GM23338 (cell line): Measurements from ENCODE around the gene ARL15. TPM values are rescaled to one million over a fixed set of nuclear protein-coding genes. Genes with fewer than 3 reads are reported as not detected.

ENCODE experiments used
- ATAC-seq: fragments of 200-7000 bp; cut with Tn5 transposase; 3 replicates; pipeline ENCODE4 v1.9.1; 2020
- DNase-seq: peaks from one replicate; pipeline ENCODE4 v3.0.0-alpha.2; 2015; ENCODE audit warnings: low spot score
- H2AFZ ChIP-seq: fragments of 200-600 bp; sonication (generic); 2 replicates; pipeline ENCODE4 v1.8.0; 2016; ENCODE audit warnings: antibody characterized with exemption, mild to moderate bottlenecking, moderate library complexity
- H3F3A ChIP-seq: fragments of 200-600 bp; sonication (generic); replicated peaks from 2 replicates; pipeline ENCODE4 v1.8.0; 2017; ENCODE audit warnings: antibody characterized with exemption, mixed run types, low read depth
- H3K27ac ChIP-seq: fragments of 200-600 bp; sonication (generic); 2 replicates; pipeline ENCODE4 v1.6.1; 2016; ENCODE audit warnings: low read depth
- H3K27me3 ChIP-seq: fragments of 200-600 bp; sonication (generic); 2 replicates; pipeline ENCODE4 v1.8.0; 2016; ENCODE audit warnings: mild to moderate bottlenecking, mixed run types, moderate library complexity; ENCODE audit not compliant: insufficient read depth
- H3K36me3 ChIP-seq: fragments of 200-600 bp; sonication (generic); 2 replicates; pipeline ENCODE4 v1.8.0; 2016; ENCODE audit warnings: mild to moderate bottlenecking; ENCODE audit not compliant: insufficient read depth
- H3K4me1 ChIP-seq: fragments of 200-600 bp; sonication (generic); 2 replicates; pipeline ENCODE4 v1.8.0; 2016; ENCODE audit warnings: mild to moderate bottlenecking, moderate library complexity; ENCODE audit not compliant: insufficient read depth
- H3K4me2 ChIP-seq: fragments of 200-600 bp; sonication (generic); 2 replicates; pipeline ENCODE4 v1.7.1; 2017; ENCODE audit warnings: mixed run types
- H3K4me3 ChIP-seq: fragments of 200-600 bp; sonication (generic); 2 replicates; pipeline ENCODE4 v1.6.1; 2016; ENCODE audit warnings: mixed run types
- H3K79me2 ChIP-seq: fragments of 200-600 bp; sonication (generic); replicated peaks from 2 replicates; pipeline ENCODE4 v1.8.0; 2017; ENCODE audit warnings: mild to moderate bottlenecking; ENCODE audit not compliant: insufficient read depth
- H3K9me2 ChIP-seq: fragments of 200-600 bp; sonication (generic); 2 replicates; pipeline ENCODE4 v1.8.0; 2017; ENCODE audit not compliant: insufficient read depth
- H4K20me1 ChIP-seq: fragments of 200-600 bp; sonication (generic); replicated peaks from 2 replicates; pipeline ENCODE4 v1.8.0; 2017; ENCODE audit warnings: mild to moderate bottlenecking; ENCODE audit not compliant: insufficient read depth
- H3K27ac Mint-ChIP-seq: 2 replicates; pipeline ENCODE4 v1.8.0; 2020; ENCODE audit warnings: inconsistent platforms, mild to moderate bottlenecking, moderate library complexity, mixed read lengths
- H3K27me3 Mint-ChIP-seq: 3 replicates; pipeline ENCODE4 v1.8.0; 2022; ENCODE audit warnings: low read depth, mild to moderate bottlenecking, moderate library complexity, mixed read lengths, inconsistent platforms; ENCODE audit not compliant: insufficient read depth, poor library complexity
- H3K36me3 Mint-ChIP-seq: 3 replicates; pipeline ENCODE4 v1.8.0; 2021; ENCODE audit warnings: low read depth, mild to moderate bottlenecking, inconsistent platforms, moderate library complexity, mixed read lengths
- H3K4me1 Mint-ChIP-seq: 3 replicates; pipeline ENCODE4 v1.8.0; 2020; ENCODE audit warnings: mild to moderate bottlenecking, inconsistent platforms, mixed read lengths
- H3K4me3 Mint-ChIP-seq: 3 replicates; pipeline ENCODE4 v1.8.0; 2021; ENCODE audit warnings: moderate library complexity, mild to moderate bottlenecking, inconsistent platforms, mixed read lengths
- H3K9me3 Mint-ChIP-seq: 3 replicates; pipeline ENCODE4 v1.8.0; 2020; ENCODE audit warnings: moderate library complexity, mild to moderate bottlenecking, inconsistent platforms, mixed read lengths
- CREB1 ChIP-seq: fragments of 250-450 bp; sonication (Bioruptor Pico); IDR thresholded peaks from 2 replicates; pipeline ENCODE4 v1.5.0; 2020; ENCODE audit warnings: low read depth, mild to moderate bottlenecking, moderate library complexity
- ETS1 ChIP-seq: IDR thresholded peaks from 2 replicates; pipeline ENCODE4 v1.6.1; 2016; ENCODE audit warnings: antibody characterized with exemption
- EZH2 ChIP-seq: fragments of 200-600 bp; sonication (generic); IDR thresholded peaks from one replicate; pipeline ENCODE4 v1.8.0; 2017; ENCODE audit warnings: antibody characterized with exemption, mild to moderate bottlenecking, low read depth; ENCODE audit not compliant: unreplicated experiment
- EZH2phosphoT487 ChIP-seq: fragments of 200-600 bp; sonication (generic); IDR thresholded peaks from one replicate; pipeline ENCODE4 v1.8.1; 2018; ENCODE audit warnings: antibody characterized with exemption; ENCODE audit not compliant: unreplicated experiment
- JUNB ChIP-seq: IDR thresholded peaks from one replicate; pipeline ENCODE4 v1.6.1; 2016; ENCODE audit warnings: antibody characterized with exemption; ENCODE audit not compliant: unreplicated experiment
- NANOG ChIP-seq: IDR thresholded peaks from 2 replicates; pipeline ENCODE4 v1.6.1; 2016; ENCODE audit warnings: antibody characterized with exemption, borderline replicate concordance
- STAT1 ChIP-seq: IDR thresholded peaks from one replicate; pipeline ENCODE4 v1.6.1; 2016; ENCODE audit warnings: antibody characterized with exemption; ENCODE audit not compliant: unreplicated experiment
- ZNF114 ChIP-seq: fragments of 250-450 bp; sonication (Bioruptor Pico); IDR thresholded peaks from 2 replicates; pipeline ENCODE4 v1.5.0; 2020; ENCODE audit warnings: mild to moderate bottlenecking, moderate library complexity
- ZNF331 ChIP-seq: fragments of 250-450 bp; sonication (Bioruptor Pico); IDR thresholded peaks from 2 replicates; pipeline ENCODE4 v1.5.0; 2020; ENCODE audit warnings: low read depth, mild to moderate bottlenecking, moderate library complexity
- polyA plus RNA-seq: library from polyadenylated mRNA; unstranded; fragments of >200 nt; fragmentation: Nextera tagmentation; extraction: Ambion mirVana; gene quantifications from 2 replicates; pipeline ENCODE4 v1.2.1, GENCODE V29; 2016
- total RNA-seq: library from RNA; depleted of rRNA; stranded (reverse); fragments of >200 nt; shearing (Covaris generic); gene quantifications from 2 replicates; pipeline ENCODE4 v1.2.3, GENCODE V29; 2014
- TF ChIP-seq, protein P1 (sequence below): fragments of 250-450 bp; sonication (Bioruptor Pico); IDR thresholded peaks from 2 replicates; pipeline ENCODE4 v1.5.0; 2020; ENCODE audit warnings: mild to moderate bottlenecking, moderate library complexity
- TF ChIP-seq, protein P2 (sequence below): IDR thresholded peaks from one replicate; pipeline ENCODE4 v1.6.1; 2018; ENCODE audit warnings: antibody characterized with exemption; ENCODE audit not compliant: unreplicated experiment

Gene ARL15
- total and polyA plus RNA-seq, 2 experiments from 2014 or later = 13.0 to 54.0 TPM

GRCh38 chr5:54004697-54005096, 305.7 kb downstream of the ARL15 start:
- no peaks in the 10 kb centered on the region for H3K36me3 Mint-ChIP-seq
- peaks cover 26% of the 10 kb centered on the region for H3K4me1 Mint-ChIP-seq
- H3K4me3 ChIP-seq = no peak overlapping the region
- H3K27ac ChIP-seq = no peak overlapping the region
- H2AFZ ChIP-seq = no peak overlapping the region
- peak overlapping the region; percentile 50; the same call in 1 of the 2 replicates for H3K27ac Mint-ChIP-seq
- no peaks in the 10 kb centered on the region for H3K9me2 ChIP-seq
- peaks cover 2% of the 10 kb centered on the region for H3K27me3 Mint-ChIP-seq
- no peaks in the 10 kb centered on the region for H3K9me3 Mint-ChIP-seq
- no peak overlapping the region for H3K4me2 ChIP-seq
- no peak overlapping the region for H3K4me3 Mint-ChIP-seq
- H3F3A ChIP-seq = no peaks in the 10 kb centered on the region
- H3K36me3 ChIP-seq = no peaks in the 10 kb centered on the region
- peaks cover 24% of the 10 kb centered on the region for H3K4me1 ChIP-seq
- ATAC-seq (no peak), DNase-seq (no peak)
- no peaks in the 10 kb centered on the region for H3K27me3 ChIP-seq
- TF ChIP-seq NANOG (no peak), CREB1 (no peak)
- H4K20me1 ChIP-seq = no peaks in the 10 kb centered on the region
- no peaks in the 10 kb centered on the region for H3K79me2 ChIP-seq

DNA sequence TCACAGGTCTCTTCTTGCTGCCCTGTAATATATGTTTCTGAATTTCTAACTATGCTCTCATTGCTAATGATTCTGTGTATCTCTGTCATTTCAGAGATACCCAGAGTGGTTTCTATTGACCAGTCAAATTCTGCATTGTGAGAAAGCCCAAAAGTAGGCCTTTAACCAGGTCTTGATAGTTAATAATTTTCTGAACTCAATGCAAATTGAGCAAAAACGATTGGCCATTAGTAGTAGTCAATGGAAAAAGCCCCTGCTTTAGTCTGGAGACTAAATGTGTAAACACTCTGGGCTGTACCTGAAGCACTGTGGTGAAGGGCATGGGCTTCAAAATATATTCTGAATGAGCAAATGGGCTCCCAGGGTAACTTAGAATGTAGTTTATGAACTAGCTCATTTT, 307.6 kb downstream of the ARL15 start:
- ATAC-seq (no peak), DNase-seq (no peak)
- Mint-ChIP-seq H3K27ac (no peak overlapping the region), H3K36me3 (peaks cover 3% of the 10 kb centered on the region; the same call in 1 of the 3 replicates), H3K27me3 (peaks cover 2% of the 10 kb centered on the region), H3K4me1 (peaks cover 19% of the 10 kb centered on the region), H3K9me3 (no peaks in the 10 kb centered on the region), H3K4me3 (no peak overlapping the region)
- Histone ChIP-seq H3K36me3 (no peaks in the 10 kb centered on the region), H4K20me1 (no peaks in the 10 kb centered on the region), H3K4me1 (peaks cover 19% of the 10 kb centered on the region), H3K9me2 (no peaks in the 10 kb centered on the region), H2AFZ (no peak overlapping the region), H3K4me3 (no peak overlapping the region), H3K27me3 (no peaks in the 10 kb centered on the region), H3K79me2 (no peaks in the 10 kb centered on the region), H3K4me2 (no peak overlapping the region), H3F3A (no peaks in the 10 kb centered on the region), H3K27ac (no peak overlapping the region)
- TF ChIP-seq ETS1 = no peak
- TF ChIP-seq JUNB = no peak
- no peak for TF ChIP-seq STAT1
- TF ChIP-seq, protein P1, sequence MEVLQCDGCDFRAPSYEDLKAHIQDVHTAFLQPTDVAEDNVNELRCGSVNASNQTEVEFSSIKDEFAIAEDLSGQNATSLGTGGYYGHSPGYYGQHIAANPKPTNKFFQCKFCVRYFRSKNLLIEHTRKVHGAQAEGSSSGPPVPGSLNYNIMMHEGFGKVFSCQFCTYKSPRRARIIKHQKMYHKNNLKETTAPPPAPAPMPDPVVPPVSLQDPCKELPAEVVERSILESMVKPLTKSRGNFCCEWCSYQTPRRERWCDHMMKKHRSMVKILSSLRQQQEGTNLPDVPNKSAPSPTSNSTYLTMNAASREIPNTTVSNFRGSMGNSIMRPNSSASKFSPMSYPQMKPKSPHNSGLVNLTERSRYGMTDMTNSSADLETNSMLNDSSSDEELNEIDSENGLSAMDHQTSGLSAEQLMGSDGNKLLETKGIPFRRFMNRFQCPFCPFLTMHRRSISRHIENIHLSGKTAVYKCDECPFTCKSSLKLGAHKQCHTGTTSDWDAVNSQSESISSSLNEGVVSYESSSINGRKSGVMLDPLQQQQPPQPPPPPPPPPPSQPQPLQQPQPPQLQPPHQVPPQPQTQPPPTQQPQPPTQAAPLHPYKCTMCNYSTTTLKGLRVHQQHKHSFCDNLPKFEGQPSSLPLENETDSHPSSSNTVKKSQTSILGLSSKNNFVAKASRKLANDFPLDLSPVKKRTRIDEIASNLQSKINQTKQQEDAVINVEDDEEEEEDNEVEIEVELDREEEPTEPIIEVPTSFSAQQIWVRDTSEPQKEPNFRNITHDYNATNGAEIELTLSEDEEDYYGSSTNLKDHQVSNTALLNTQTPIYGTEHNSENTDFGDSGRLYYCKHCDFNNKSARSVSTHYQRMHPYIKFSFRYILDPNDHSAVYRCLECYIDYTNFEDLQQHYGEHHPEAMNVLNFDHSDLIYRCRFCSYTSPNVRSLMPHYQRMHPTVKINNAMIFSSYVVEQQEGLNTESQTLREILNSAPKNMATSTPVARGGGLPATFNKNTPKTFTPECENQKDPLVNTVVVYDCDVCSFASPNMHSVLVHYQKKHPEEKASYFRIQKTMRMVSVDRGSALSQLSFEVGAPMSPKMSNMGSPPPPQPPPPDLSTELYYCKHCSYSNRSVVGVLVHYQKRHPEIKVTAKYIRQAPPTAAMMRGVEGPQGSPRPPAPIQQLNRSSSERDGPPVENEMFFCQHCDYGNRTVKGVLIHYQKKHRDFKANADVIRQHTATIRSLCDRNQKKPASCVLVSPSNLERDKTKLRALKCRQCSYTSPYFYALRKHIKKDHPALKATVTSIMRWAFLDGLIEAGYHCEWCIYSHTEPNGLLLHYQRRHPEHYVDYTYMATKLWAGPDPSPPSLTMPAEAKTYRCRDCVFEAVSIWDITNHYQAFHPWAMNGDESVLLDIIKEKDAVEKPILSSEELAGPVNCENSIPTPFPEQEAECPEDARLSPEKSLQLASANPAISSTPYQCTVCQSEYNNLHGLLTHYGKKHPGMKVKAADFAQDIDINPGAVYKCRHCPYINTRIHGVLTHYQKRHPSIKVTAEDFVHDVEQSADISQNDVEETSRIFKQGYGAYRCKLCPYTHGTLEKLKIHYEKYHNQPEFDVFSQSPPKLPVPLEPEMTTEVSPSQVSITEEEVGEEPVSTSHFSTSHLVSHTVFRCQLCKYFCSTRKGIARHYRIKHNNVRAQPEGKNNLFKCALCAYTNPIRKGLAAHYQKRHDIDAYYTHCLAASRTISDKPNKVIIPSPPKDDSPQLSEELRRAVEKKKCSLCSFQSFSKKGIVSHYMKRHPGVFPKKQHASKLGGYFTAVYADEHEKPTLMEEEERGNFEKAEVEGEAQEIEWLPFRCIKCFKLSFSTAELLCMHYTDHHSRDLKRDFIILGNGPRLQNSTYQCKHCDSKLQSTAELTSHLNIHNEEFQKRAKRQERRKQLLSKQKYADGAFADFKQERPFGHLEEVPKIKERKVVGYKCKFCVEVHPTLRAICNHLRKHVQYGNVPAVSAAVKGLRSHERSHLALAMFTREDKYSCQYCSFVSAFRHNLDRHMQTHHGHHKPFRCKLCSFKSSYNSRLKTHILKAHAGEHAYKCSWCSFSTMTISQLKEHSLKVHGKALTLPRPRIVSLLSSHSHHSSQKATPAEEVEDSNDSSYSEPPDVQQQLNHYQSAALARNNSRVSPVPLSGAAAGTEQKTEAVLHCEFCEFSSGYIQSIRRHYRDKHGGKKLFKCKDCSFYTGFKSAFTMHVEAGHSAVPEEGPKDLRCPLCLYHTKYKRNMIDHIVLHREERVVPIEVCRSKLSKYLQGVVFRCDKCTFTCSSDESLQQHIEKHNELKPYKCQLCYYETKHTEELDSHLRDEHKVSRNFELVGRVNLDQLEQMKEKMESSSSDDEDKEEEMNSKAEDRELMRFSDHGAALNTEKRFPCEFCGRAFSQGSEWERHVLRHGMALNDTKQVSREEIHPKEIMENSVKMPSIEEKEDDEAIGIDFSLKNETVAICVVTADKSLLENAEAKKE = no peak
- no peak for TF ChIP-seq NANOG
- no peak for TF ChIP-seq ZNF114 (CRISPR knock-in tag)
- TF ChIP-seq CREB1 = no peak
- TF ChIP-seq, protein P2, sequence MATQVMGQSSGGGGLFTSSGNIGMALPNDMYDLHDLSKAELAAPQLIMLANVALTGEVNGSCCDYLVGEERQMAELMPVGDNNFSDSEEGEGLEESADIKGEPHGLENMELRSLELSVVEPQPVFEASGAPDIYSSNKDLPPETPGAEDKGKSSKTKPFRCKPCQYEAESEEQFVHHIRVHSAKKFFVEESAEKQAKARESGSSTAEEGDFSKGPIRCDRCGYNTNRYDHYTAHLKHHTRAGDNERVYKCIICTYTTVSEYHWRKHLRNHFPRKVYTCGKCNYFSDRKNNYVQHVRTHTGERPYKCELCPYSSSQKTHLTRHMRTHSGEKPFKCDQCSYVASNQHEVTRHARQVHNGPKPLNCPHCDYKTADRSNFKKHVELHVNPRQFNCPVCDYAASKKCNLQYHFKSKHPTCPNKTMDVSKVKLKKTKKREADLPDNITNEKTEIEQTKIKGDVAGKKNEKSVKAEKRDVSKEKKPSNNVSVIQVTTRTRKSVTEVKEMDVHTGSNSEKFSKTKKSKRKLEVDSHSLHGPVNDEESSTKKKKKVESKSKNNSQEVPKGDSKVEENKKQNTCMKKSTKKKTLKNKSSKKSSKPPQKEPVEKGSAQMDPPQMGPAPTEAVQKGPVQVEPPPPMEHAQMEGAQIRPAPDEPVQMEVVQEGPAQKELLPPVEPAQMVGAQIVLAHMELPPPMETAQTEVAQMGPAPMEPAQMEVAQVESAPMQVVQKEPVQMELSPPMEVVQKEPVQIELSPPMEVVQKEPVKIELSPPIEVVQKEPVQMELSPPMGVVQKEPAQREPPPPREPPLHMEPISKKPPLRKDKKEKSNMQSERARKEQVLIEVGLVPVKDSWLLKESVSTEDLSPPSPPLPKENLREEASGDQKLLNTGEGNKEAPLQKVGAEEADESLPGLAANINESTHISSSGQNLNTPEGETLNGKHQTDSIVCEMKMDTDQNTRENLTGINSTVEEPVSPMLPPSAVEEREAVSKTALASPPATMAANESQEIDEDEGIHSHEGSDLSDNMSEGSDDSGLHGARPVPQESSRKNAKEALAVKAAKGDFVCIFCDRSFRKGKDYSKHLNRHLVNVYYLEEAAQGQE = no peak
- no peak for TF ChIP-seq ZNF331 (CRISPR knock-in tag)
- no peak for TF ChIP-seq EZH2
- TF ChIP-seq EZH2phosphoT487 = no peak
